Measurements from ENCODE around the gene MAPK12.

MAPK12 gene

GRCh38 chr22:50210378-50211139 is 50.9 kb downstream of the MAPK12 start:
- H3K4me3 ChIP-seq (ENCODE audit: low read depth, low read length), result no peak overlapping the region
- DNase-seq (ENCODE audit: low read depth), result no peak
- TF ChIP-seq, protein P1, sequence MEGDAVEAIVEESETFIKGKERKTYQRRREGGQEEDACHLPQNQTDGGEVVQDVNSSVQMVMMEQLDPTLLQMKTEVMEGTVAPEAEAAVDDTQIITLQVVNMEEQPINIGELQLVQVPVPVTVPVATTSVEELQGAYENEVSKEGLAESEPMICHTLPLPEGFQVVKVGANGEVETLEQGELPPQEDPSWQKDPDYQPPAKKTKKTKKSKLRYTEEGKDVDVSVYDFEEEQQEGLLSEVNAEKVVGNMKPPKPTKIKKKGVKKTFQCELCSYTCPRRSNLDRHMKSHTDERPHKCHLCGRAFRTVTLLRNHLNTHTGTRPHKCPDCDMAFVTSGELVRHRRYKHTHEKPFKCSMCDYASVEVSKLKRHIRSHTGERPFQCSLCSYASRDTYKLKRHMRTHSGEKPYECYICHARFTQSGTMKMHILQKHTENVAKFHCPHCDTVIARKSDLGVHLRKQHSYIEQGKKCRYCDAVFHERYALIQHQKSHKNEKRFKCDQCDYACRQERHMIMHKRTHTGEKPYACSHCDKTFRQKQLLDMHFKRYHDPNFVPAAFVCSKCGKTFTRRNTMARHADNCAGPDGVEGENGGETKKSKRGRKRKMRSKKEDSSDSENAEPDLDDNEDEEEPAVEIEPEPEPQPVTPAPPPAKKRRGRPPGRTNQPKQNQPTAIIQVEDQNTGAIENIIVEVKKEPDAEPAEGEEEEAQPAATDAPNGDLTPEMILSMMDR (conservative IDR thresholded peaks at IDR 0.05; ENCODE audit: low read depth, low read length), result no peak

GRCh38 chr22:50209893-50210292 is 51.6 kb downstream of the MAPK12 start:
- DNase-seq (ENCODE audit: low read depth), result peak; percentile 74
- no peak overlapping the region for H3K4me3 ChIP-seq (ENCODE audit: low read depth, low read length)
- TF ChIP-seq, protein P1 (conservative IDR thresholded peaks at IDR 0.05; ENCODE audit: low read depth, low read length), result peak; percentile 91

- TF ChIP-seq, protein P1 (conservative IDR thresholded peaks at IDR 0.05; ENCODE audit: low read depth, low read length), result no peak
- no peak overlapping the region for H3K4me3 ChIP-seq (ENCODE audit: low read depth, low read length)
- no peak for DNase-seq (ENCODE audit: low read depth)
These were observed 52.3 kb downstream of the MAPK12 start for GRCh38 chr22:50208939-50209892.

GRCh38 chr22:50208430-50208938 is 53.0 kb downstream of the MAPK12 start:
- no peak for DNase-seq (ENCODE audit: low read depth)
- H3K4me3 ChIP-seq (ENCODE audit: low read depth, low read length), result no peak overlapping the region
- TF ChIP-seq, protein P1 (conservative IDR thresholded peaks at IDR 0.05; ENCODE audit: low read depth, low read length), result no peak

DNA sequence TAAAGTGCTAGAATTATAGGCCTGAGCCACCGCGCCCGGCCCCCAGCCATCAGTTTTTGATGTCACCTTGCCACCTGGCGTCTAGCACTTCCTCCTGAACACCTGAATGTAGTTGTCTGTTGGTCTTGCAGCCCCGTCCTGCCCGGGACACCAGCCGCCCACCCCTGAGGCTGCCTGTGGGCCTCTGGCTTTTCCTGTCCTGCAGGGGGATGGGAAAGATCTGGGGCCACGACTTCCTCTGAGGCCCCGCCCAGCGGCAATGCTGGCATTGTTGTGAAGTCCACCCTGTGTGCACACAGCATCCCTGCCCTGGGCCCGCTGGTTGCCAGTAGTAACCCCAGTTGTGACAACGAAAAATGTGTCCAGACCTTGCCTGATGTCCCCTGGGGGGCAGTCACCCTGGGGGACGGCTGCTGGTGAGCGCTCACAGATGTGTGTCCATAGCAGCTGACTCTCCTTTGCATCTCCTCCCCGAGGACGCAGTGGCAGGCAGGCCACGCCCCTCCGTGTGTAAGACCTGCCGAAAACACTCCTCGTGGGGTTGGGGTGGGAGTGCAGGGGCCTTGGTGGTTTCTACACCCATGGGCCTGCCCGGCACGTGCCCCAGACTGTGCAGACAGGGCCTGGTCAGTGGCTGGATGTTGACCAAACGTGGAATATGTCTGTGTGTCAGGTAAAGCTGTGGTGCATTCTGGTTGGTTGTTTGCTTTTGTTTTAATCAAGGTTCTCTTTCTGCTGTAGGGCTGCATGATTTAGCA is 53.9 kb downstream of the MAPK12 start:
- H3K4me3 ChIP-seq (ENCODE audit: low read depth, low read length), result no peak overlapping the region
- no peak for DNase-seq (ENCODE audit: low read depth)
- TF ChIP-seq, protein P1 (conservative IDR thresholded peaks at IDR 0.05; ENCODE audit: low read depth, low read length), result no peak

- TF ChIP-seq, protein P1 (conservative IDR thresholded peaks at IDR 0.05; ENCODE audit: low read depth, low read length), result peak; percentile 63
- H3K4me3 ChIP-seq (ENCODE audit: low read depth, low read length), result no peak overlapping the region
These were observed 54.9 kb downstream of the MAPK12 start for GRCh38 chr22:50206599-50206998.

More at GRCh38 chr22:50206599-50206998, 54.9 kb downstream of the MAPK12 start:
- DNase-seq (ENCODE audit: low read depth), result peak; percentile 31

All from choroid plexus epithelial cell (primary cell).